Urinary bladder (tissue), 2 donors: ENCODE data around the gene DUOX2. TPM values are rescaled to one million over a fixed set of nuclear protein-coding genes. Genes with fewer than 3 reads are reported as not detected.

Source experiments
- polyA plus RNA-seq: library from polyadenylated mRNA; stranded (reverse); fragments of 200-250 nt; gene quantifications from one replicate; pipeline ENCODE4 v1.2.3, GENCODE V29; 2013
- small RNA-seq: library from RNA; depleted of rRNA; stranded (forward); fragments of <200 nt; gene quantifications from one replicate; pipeline ENCODE3, GENCODE V24; 2014
- total RNA-seq: library from RNA; depleted of rRNA; stranded (reverse); fragments of >200 nt; gene quantifications from one replicate; pipeline ENCODE4 v1.2.3, GENCODE V29; 2014
- donor health status: healthy.

The DUOX2 gene
- total and polyA plus RNA-seq, 2 donors, result 1.5 to 2.4 TPM

Small RNA genes lying within 50 kb of the gene (small RNA-seq; reads per million reads assigned to genes)
- gene RF00019, result not detected

Other genes starting within 250 kb of the DUOX2 start
- gene TERB2, start 157.5 kb downstream of the DUOX2 start, total RNA-seq, result not detected
- gene TERB2, start 157.5 kb downstream of the DUOX2 start, polyA plus RNA-seq, result not detected
- 6.8 TPM for gene SORD, start 91.0 kb downstream of the DUOX2 start, total RNA-seq
- gene SORD, start 91.0 kb downstream of the DUOX2 start, polyA plus RNA-seq, result 11.6 TPM
- gene DUOXA2, start 154 bp upstream of the DUOX2 start, total RNA-seq, result 0.42 TPM
- gene DUOXA2, start 154 bp upstream of the DUOX2 start, polyA plus RNA-seq, result 0.52 TPM
- 12.3 TPM for gene DUOXA1, start 15.7 kb upstream of the DUOX2 start, total RNA-seq
- 12.1 TPM for gene DUOXA1, start 15.7 kb upstream of the DUOX2 start, polyA plus RNA-seq
- gene DUOX1, start 15.8 kb upstream of the DUOX2 start, total RNA-seq, result 10.3 TPM
- 7.1 TPM for gene DUOX1, start 15.8 kb upstream of the DUOX2 start, polyA plus RNA-seq
- gene SHF, start 73.8 kb upstream of the DUOX2 start, total RNA-seq, result 11.4 TPM
- gene SHF, start 73.8 kb upstream of the DUOX2 start, polyA plus RNA-seq, result 13.4 TPM
- not detected for gene SLC28A2, start 138.1 kb upstream of the DUOX2 start, total RNA-seq
- not detected for gene SLC28A2, start 138.1 kb upstream of the DUOX2 start, polyA plus RNA-seq